Stimulated activated CD8-positive, alpha-beta memory T cell treated with anti-CD3 and anti-CD28 coated beads, Interleukin-4, amount 100 ng/mL, for 1 hour (primary cell): Measurements from ENCODE around the gene CRYL1.

Experiments used
- DNase-seq, 2 donors: peaks; one replicate each; pipeline ENCODE4 v3.0.0-alpha.2; 2020; ENCODE audit warnings: low read depth in 2 of 2, low spot score in 1 of 2

CRYL1 gene

GRCh38 chr13:20381401-20381800 is 144.3 kb downstream of the CRYL1 start:
- no peak for DNase-seq

- DNase-seq, result no peak
Observed at GRCh38 chr13:20378721-20379120, 146.9 kb downstream of the CRYL1 start.

GRCh38 chr13:20377720-20378119 is 147.9 kb downstream of the CRYL1 start:
- DNase-seq, result no peak

GRCh38 chr13:20375871-20376270 is 149.8 kb downstream of the CRYL1 start:
- DNase-seq, result no peak

- DNase-seq, result no peak
Observed at GRCh38 chr13:20373861-20374260, 151.8 kb downstream of the CRYL1 start.

GRCh38 chr13:20371825-20372224 is 153.8 kb downstream of the CRYL1 start:
- no peak for DNase-seq

GRCh38 chr13:20370815-20371421 is 154.7 kb downstream of the CRYL1 start:
- DNase-seq, result no peak

GRCh38 chr13:20369886-20370361 is 155.7 kb downstream of the CRYL1 start:
- no peak for DNase-seq

GRCh38 chr13:20366056-20366455 is 159.6 kb downstream of the CRYL1 start:
- no peak for DNase-seq

GRCh38 chr13:20363603-20364002 is 162.1 kb downstream of the CRYL1 start:
- no peak for DNase-seq

GRCh38 chr13:20363172-20363571 is 162.5 kb downstream of the CRYL1 start:
- no peak for DNase-seq

- no peak for DNase-seq
Observed at GRCh38 chr13:20362484-20363041, 163.1 kb downstream of the CRYL1 start.

- no peak for DNase-seq
Observed at GRCh38 chr13:20360835-20361412, 164.7 kb downstream of the CRYL1 start.

- DNase-seq, result no peak
Observed at GRCh38 chr13:20360041-20360491, 165.6 kb downstream of the CRYL1 start.

- no peak for DNase-seq
Observed at GRCh38 chr13:20359335-20359734, 166.3 kb downstream of the CRYL1 start.

GRCh38 chr13:20358022-20358421 is 167.6 kb downstream of the CRYL1 start:
- no peak for DNase-seq

GRCh38 chr13:20356444-20356843 is 169.2 kb downstream of the CRYL1 start:
- DNase-seq, result no peak

GRCh38 chr13:20354722-20355121 is 170.9 kb downstream of the CRYL1 start:
- DNase-seq, result no peak

GRCh38 chr13:20353973-20354372 is 171.7 kb downstream of the CRYL1 start:
- DNase-seq, result no peak
